Fibroblast of lung (primary cell): ENCODE measurements around the gene ABAT.

Experiments
- EZH2 ChIP-seq: IDR thresholded peaks from 2 replicates; pipeline ENCODE4 v1.5.1; 2012; ENCODE audit warnings: low read length, control low read depth, mild to moderate bottlenecking; ENCODE audit errors: missing control alignments
- TF ChIP-seq, protein P1 (sequence below), 2 donors: IDR thresholded peaks in 1 of 2; conservative IDR thresholded peaks in 1 of 2; 1 replicate in 1 of 2; 2 replicates in 1 of 2; pipeline ENCODE4 v1.5.1; 2011 to 2012; ENCODE audit warnings: low read length in 2 of 2, control low read depth in 1 of 2, inconsistent platforms in 1 of 2, low read depth in 1 of 2, mild to moderate bottlenecking in 1 of 2

DNA sequence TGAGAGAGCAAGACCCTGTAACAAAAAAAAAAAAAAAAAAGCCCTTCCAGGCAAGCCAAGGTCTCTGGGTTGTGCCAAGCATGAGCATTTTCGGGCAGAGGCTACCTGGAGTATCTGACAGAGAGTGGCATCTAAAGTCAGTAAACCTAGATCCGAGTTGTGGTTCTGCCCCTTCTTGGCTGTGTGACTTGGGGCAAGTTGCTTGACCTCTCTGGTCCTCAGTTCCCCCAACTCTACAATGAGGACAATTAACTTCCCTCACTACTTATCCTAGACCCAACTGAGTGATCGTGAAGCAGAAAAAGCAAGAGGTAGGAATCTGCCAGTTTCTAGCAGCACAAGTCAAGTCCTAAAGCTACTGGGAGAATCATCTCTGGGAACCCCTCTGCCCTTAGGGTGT lies 88.7 kb downstream of the ABAT start:
- TF ChIP-seq, protein P1, sequence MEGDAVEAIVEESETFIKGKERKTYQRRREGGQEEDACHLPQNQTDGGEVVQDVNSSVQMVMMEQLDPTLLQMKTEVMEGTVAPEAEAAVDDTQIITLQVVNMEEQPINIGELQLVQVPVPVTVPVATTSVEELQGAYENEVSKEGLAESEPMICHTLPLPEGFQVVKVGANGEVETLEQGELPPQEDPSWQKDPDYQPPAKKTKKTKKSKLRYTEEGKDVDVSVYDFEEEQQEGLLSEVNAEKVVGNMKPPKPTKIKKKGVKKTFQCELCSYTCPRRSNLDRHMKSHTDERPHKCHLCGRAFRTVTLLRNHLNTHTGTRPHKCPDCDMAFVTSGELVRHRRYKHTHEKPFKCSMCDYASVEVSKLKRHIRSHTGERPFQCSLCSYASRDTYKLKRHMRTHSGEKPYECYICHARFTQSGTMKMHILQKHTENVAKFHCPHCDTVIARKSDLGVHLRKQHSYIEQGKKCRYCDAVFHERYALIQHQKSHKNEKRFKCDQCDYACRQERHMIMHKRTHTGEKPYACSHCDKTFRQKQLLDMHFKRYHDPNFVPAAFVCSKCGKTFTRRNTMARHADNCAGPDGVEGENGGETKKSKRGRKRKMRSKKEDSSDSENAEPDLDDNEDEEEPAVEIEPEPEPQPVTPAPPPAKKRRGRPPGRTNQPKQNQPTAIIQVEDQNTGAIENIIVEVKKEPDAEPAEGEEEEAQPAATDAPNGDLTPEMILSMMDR (conservative IDR thresholded peaks at IDR 0.05 in 1 of 2, IDR thresholded peaks at IDR 0.05 in 1 of 2; ENCODE audit: low read depth in 1 of 2, low read length in 2 of 2) = no peak
- no peak for TF ChIP-seq EZH2
